K562 (cell line): ENCODE data around the gene EIF4G1. TPM values are rescaled to one million over a fixed set of nuclear protein-coding genes. Genes with fewer than 3 reads are reported as not detected.

Experiments
- BCOR ChIP-seq: fragments of 450-650 bp; IDR thresholded peaks from 2 replicates; pipeline ENCODE4 v1.6.1; 2016
- C11orf30 ChIP-seq: fragments of 450-650 bp; IDR thresholded peaks from 2 replicates; pipeline ENCODE4 v1.6.1; 2016; ENCODE audit warnings: low read depth, mild to moderate bottlenecking
- CCAR2 ChIP-seq: fragments of 200-400 bp; formaldehyde crosslinking; IDR thresholded peaks from 2 replicates; pipeline ENCODE4 v1.6.1; 2017; ENCODE audit warnings: mild to moderate bottlenecking, low read depth, low read length
- CHAMP1 ChIP-seq: fragments of 450-650 bp; IDR thresholded peaks from 2 replicates; pipeline ENCODE4 v1.6.1; 2016; ENCODE audit warnings: mild to moderate bottlenecking
- FOXJ2 ChIP-seq: fragments of 200-800 bp; sonication (Bioruptor generic); IDR thresholded peaks from 2 replicates; pipeline ENCODE4 v1.6.1; 2016; ENCODE audit warnings: missing genetic modification characterization, missing compliant biosample characterization
- GATAD2B ChIP-seq: fragments of 450-650 bp; IDR thresholded peaks from 2 replicates; pipeline ENCODE4 v1.6.1; 2017; ENCODE audit warnings: mild to moderate bottlenecking, borderline replicate concordance
- HDGF ChIP-seq: fragments of 450-650 bp; IDR thresholded peaks from 2 replicates; pipeline ENCODE4 v1.6.1; 2016
- JUND ChIP-seq, 2 experiments: IDR thresholded peaks; 2 replicates in 1 of 2; 3 replicates in 1 of 2; pipeline ENCODE4 v1.6.1; 2011; ENCODE audit warnings: borderline replicate concordance in 2 of 2, low read depth in 2 of 2, low read length in 2 of 2, improper control_type of control experiment in 1 of 2, missing biosample characterization in 1 of 2, missing genetic modification characterization in 1 of 2, missing genetic modification reagents in 1 of 2
- KLF16 ChIP-seq: IDR thresholded peaks from 2 replicates; pipeline ENCODE4 v1.6.1; 2016; ENCODE audit warnings: antibody characterized with exemption
- LCOR ChIP-seq: sonication (generic); formaldehyde crosslinking; IDR thresholded peaks from 2 replicates; pipeline ENCODE4 v1.8.0; 2022; ENCODE audit warnings: mild to moderate bottlenecking, missing genetic modification reagents
- RB1 ChIP-seq: fragments of 450-650 bp; IDR thresholded peaks from 2 replicates; pipeline ENCODE4 v1.6.1; 2017; ENCODE audit warnings: low read depth, mild to moderate bottlenecking
- SAP30 ChIP-seq: fragments of 200-600 bp; sonication (generic); IDR thresholded peaks from 2 replicates; pipeline ENCODE4 v1.6.1; 2012; ENCODE audit warnings: borderline replicate concordance, low read depth, mild to moderate bottlenecking, moderate library complexity, low read length, control low read depth, inconsistent platforms; ENCODE audit not compliant: insufficient read depth, poor library complexity, severe bottlenecking
- SREBF1 ChIP-seq: fragments of 150-350 bp; IDR thresholded peaks from 2 replicates; pipeline ENCODE4 v1.6.1; 2014; ENCODE audit warnings: antibody characterized with exemption, low read depth, low read length, borderline replicate concordance
- TEAD1 ChIP-seq, 2 experiments: fragments of 450-650 bp in 1 of 2; sonication (generic) in 1 of 2; formaldehyde crosslinking; IDR thresholded peaks; 2 replicates each; pipeline versions ENCODE4 v1.4.0 to v1.8.0; 2020 to 2022; ENCODE audit warnings: mild to moderate bottlenecking in 2 of 2, missing genetic modification reagents in 1 of 2
- TOE1 ChIP-seq, 2 experiments: fragments of 450-650 bp in 1 of 2; sonication (generic) in 1 of 2; formaldehyde crosslinking in 1 of 2; IDR thresholded peaks; 2 replicates each; pipeline versions ENCODE4 v1.7.1 to v1.8.0; 2016 to 2022; ENCODE audit warnings: borderline replicate concordance in 2 of 2, mild to moderate bottlenecking in 2 of 2, antibody characterized with exemption in 1 of 2, inconsistent platforms in 1 of 2, low read depth in 1 of 2, missing genetic modification reagents in 1 of 2, moderate library complexity in 1 of 2
- WHSC1 ChIP-seq: IDR thresholded peaks from one replicate; pipeline ENCODE4 v1.6.1; 2012; ENCODE audit warnings: low read length, control low read depth, inconsistent platforms
- ZNF655 ChIP-seq: fragments of 250-450 bp; sonication (Bioruptor Pico); IDR thresholded peaks from 2 replicates; pipeline ENCODE4 v1.5.0; 2021
- ZNF668 ChIP-seq: fragments of 250-450 bp; sonication (Bioruptor Pico); IDR thresholded peaks from 2 replicates; pipeline ENCODE4 v1.8.0; 2022; ENCODE audit warnings: mild to moderate bottlenecking, inconsistent platforms
- polyA plus RNA-seq, 8 experiments: library from polyadenylated mRNA; depleted of rRNA in 4 of 8; stranded (reverse) in 5 of 8; unstranded in 3 of 8; fragments of >200 nt; fragmentation: Nextera tagmentation in 2 of 8; fragmentation: Illumina TruSeq in 1 of 8; extraction: Ambion mirVana in 2 of 8; extraction: Trizol in 1 of 8; gene quantifications; 2 replicates each; pipeline versions ENCODE4 v1.2.1 to v1.2.3, GENCODE V29; 2011 to 2014; ENCODE audit warnings: inconsistent platforms in 1 of 8, missing spikeins in 1 of 8
- total RNA-seq, 7 experiments: library from RNA; depleted of rRNA in 6 of 7; stranded (reverse); fragments of >200 nt in 6 of 7; fragmentation: Illumina TruSeq in 2 of 7; extraction: Trizol in 2 of 7; gene quantifications; 2 replicates each; pipeline versions ENCODE4 v1.2.1 to v1.2.3, GENCODE V29; 2011 to 2021; ENCODE audit warnings: low replicate concordance in 1 of 7
- TF ChIP-seq, protein P1 (sequence below): sonication (generic); formaldehyde crosslinking; IDR thresholded peaks from 2 replicates; pipeline ENCODE4 v1.8.0; 2022; ENCODE audit warnings: mild to moderate bottlenecking, missing genetic modification reagents, borderline replicate concordance
- TF ChIP-seq, protein P2 (sequence below): fragments of 250-450 bp; sonication (Bioruptor Pico); IDR thresholded peaks from 2 replicates; pipeline ENCODE4 v1.4.0; 2020; ENCODE audit warnings: mild to moderate bottlenecking

The EIF4G1 gene
- total and polyA plus RNA-seq, 9 of the 15 experiments (the other 6 are each of a cell fraction or from before 2014, with no cell fraction given), result 4.6 to 505 (median 155) TPM

DNA sequence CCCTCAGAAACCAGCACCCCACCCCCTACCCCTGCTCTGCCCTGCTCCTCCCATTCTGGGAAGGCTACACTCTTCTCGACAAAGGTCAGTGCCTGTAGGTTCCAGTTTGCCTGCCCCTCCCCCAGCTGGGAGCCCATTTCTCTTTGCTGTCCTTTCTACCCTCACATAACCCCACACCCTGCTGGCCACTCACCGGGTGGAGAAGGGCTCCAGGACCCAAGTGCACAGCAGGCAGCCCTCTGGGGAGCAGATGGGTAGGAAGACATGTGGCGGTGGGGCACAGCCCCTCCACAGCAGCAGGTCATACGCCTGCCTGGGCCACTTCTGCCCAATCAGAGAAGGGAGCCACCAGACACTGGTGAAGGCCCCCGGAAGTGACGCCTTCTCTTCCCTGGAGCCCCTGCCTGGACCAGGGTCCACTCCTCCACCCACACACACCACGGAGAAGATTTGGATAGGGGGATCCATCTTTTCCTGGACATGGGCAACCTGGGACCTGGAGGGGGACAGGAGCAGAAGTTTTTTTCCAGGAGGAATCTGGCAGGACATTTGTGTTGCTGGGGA lies 63.6 kb downstream of the EIF4G1 start, which contains the start of gene THPO (continued):
- TF ChIP-seq, protein P1, sequence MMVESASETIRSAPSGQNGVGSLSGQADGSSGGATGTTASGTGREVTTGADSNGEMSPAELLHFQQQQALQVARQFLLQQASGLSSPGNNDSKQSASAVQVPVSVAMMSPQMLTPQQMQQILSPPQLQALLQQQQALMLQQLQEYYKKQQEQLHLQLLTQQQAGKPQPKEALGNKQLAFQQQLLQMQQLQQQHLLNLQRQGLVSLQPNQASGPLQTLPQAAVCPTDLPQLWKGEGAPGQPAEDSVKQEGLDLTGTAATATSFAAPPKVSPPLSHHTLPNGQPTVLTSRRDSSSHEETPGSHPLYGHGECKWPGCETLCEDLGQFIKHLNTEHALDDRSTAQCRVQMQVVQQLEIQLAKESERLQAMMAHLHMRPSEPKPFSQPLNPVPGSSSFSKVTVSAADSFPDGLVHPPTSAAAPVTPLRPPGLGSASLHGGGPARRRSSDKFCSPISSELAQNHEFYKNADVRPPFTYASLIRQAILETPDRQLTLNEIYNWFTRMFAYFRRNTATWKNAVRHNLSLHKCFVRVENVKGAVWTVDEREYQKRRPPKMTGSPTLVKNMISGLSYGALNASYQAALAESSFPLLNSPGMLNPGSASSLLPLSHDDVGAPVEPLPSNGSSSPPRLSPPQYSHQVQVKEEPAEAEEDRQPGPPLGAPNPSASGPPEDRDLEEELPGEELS (CRISPR knock-in tag), result no peak
- no peak for TF ChIP-seq RB1
- no peak for TF ChIP-seq LCOR (CRISPR knock-in tag)
- 0 out of 2 replicates have a peak, but pooled peaks have one; percentile 22 for TF ChIP-seq JUND (IDR thresholded peaks at IDR 0.05; ENCODE audit: borderline replicate concordance, low read depth, low read length)
- no peak for TF ChIP-seq JUND (tag; IDR thresholded peaks at IDR 0.05; ENCODE audit: borderline replicate concordance, low read depth, low read length)
- TF ChIP-seq CCAR2, result no peak
- TF ChIP-seq BCOR, result no peak
- TF ChIP-seq WHSC1, result no peak
- no peak for TF ChIP-seq TEAD1 (CRISPR knock-in tag; IDR thresholded peaks at IDR 0.05)
- no peak for TF ChIP-seq SAP30
- no peak for TF ChIP-seq TOE1 (IDR thresholded peaks at IDR 0.05; ENCODE audit: borderline replicate concordance)
- no peak for TF ChIP-seq TOE1 (CRISPR knock-in tag; IDR thresholded peaks at IDR 0.05; ENCODE audit: borderline replicate concordance, low read depth)
- TF ChIP-seq, protein P2, sequence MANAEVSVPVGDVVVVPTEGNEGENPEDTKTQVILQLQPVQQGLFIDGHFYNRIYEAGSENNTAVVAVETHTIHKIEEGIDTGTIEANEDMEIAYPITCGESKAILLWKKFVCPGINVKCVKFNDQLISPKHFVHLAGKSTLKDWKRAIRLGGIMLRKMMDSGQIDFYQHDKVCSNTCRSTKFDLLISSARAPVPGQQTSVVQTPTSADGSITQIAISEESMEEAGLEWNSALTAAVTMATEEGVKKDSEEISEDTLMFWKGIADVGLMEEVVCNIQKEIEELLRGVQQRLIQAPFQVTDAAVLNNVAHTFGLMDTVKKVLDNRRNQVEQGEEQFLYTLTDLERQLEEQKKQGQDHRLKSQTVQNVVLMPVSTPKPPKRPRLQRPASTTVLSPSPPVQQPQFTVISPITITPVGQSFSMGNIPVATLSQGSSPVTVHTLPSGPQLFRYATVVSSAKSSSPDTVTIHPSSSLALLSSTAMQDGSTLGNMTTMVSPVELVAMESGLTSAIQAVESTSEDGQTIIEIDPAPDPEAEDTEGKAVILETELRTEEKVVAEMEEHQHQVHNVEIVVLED (CRISPR knock-in tag), result no peak
- no peak for TF ChIP-seq ZNF655
- no peak for TF ChIP-seq ZNF668
- no peak for TF ChIP-seq CHAMP1
- TF ChIP-seq KLF16, result no peak
- TF ChIP-seq HDGF, result no peak
- TF ChIP-seq GATAD2B, result no peak
- no peak for TF ChIP-seq SREBF1
- TF ChIP-seq FOXJ2 (tag), result no peak
- no peak for TF ChIP-seq C11orf30
